Heart right ventricle (tissue), 16 donors: ENCODE data around the gene RALGPS1. TPM values are rescaled to one million over a fixed set of nuclear protein-coding genes. Genes with fewer than 3 reads are reported as not detected.

Experiments used
- ATAC-seq, 8 donors: fragments of 200-7000 bp; cut with Tn5 transposase; one replicate each; pipeline ENCODE4 v1.9.1; 2020; ENCODE audit warnings: mild to moderate bottlenecking in 8 of 8, moderate library complexity in 8 of 8, moderate number of reproducible peaks in 1 of 8
- DNase-seq, 2 donors: peaks; one replicate each; pipeline ENCODE4 v3.0.0-alpha.2; 2020
- H3K27ac ChIP-seq, 10 donors: fragments of 200-600 bp; sonication (generic) in 2 of 10; one replicate each; pipeline versions ENCODE4 v1.5.0 to v1.8.0; 2020 to 2022; ENCODE audit warnings: mild to moderate bottlenecking in 3 of 10
- H3K27me3 ChIP-seq, 7 donors: fragments of 200-600 bp; one replicate each; pipeline ENCODE4 v1.8.0; 2021 to 2022; ENCODE audit warnings: mild to moderate bottlenecking in 2 of 7
- H3K36me3 ChIP-seq, 9 donors: fragments of 200-600 bp; sonication (generic) in 1 of 9; one replicate each; pipeline versions ENCODE4 v1.5.0 to v1.8.0; 2020 to 2022; ENCODE audit warnings: mild to moderate bottlenecking in 2 of 9
- H3K4me1 ChIP-seq, 9 donors: fragments of 200-600 bp; sonication (generic) in 1 of 9; one replicate each; pipeline versions ENCODE4 v1.5.0 to v1.8.0; 2020 to 2022; ENCODE audit warnings: mild to moderate bottlenecking in 4 of 9
- H3K4me3 ChIP-seq, 10 donors: fragments of 200-600 bp; sonication (generic) in 2 of 10; one replicate each; pipeline versions ENCODE4 v1.5.0 to v1.8.0; 2020 to 2022; ENCODE audit warnings: mild to moderate bottlenecking in 7 of 10, moderate library complexity in 2 of 10
- H3K9me3 ChIP-seq, 11 donors: fragments of 200-600 bp in 10 of 11; sonication (generic) in 2 of 11; one replicate each; pipeline versions ENCODE4 v1.5.0 to v1.8.0; 2013 to 2022; ENCODE audit warnings: mild to moderate bottlenecking in 2 of 11, control low read depth in 1 of 11, moderate library complexity in 1 of 11
- CTCF ChIP-seq, 9 donors: fragments of 200-600 bp; sonication (generic) in 2 of 9; IDR thresholded peaks; one replicate each; pipeline versions ENCODE4 v1.5.0 to v1.8.0; 2021 to 2022; ENCODE audit warnings: antibody characterized with exemption in 9 of 9, mild to moderate bottlenecking in 5 of 9, moderate library complexity in 1 of 9
- WGBS, 2 donors: extraction: QIAGEN DNeasy Blood & Tissue Kit; methylation state at CpG; one replicate each; pipeline ENCODE4 v1.1.7; 2013; ENCODE audit warnings: inconsistent platforms in 1 of 2; 5-methylcytosine and 5-hydroxymethylcytosine counted together
- intact Hi-C, 10 donors: fragments of 100-400 bp; cut with DNase I; formaldehyde crosslinking; loops; one replicate each; pipeline versions ENCODE4 v1.11.1 to v1.14.2; 2022
- polyA plus RNA-seq, 2 donors: library from polyadenylated mRNA; stranded (reverse); fragments of 200-250 nt; gene quantifications; one replicate each; pipeline ENCODE4 v1.2.3, GENCODE V29; 2013
- total RNA-seq, 10 donors: library from RNA; stranded (reverse); fragmentation: NEBNext Ultra II Directional in 3 of 10; extraction: Animal tissue kit (Norgen Biotek cat#: 25700) in 3 of 10; gene quantifications; one replicate each; pipeline versions ENCODE4 v1.2.1 to v1.2.4, GENCODE V29; 2021 to 2023
- donor health status: Arrhythmogenic right ventricular cardiomyopathy.
- donor health status: ischemic (EF 13 %, LVEDD 7.1; RV severe dilation, severe dysfunction).
- donor health status: healthy with polysubstance abuse.
- donor health status: DM: no; HTN: yes; CAD: no.
- donor health status: DM: no; HTN: no; CAD: no.
- donor health status: ischemic (EF 25% LVEDD 6.9; RV normal size, moderate dysfunction).
- donor health status: ischemic (EF 25% LVEDD 5.7; RV mildly dilated, moderate dysfunction).
- donor health status: healthy.
- donor health status: DM: yes; HTN: yes; CAD: no.
- donor health status: Ischemic cardiomyopathy.
- donor health status: ischemic (EF 35%, LVEDD 5.7; RV mildly dilated, moderate dysfunction).
- donor health status: nonischemic (EF 11% LVEDD 7.7; RV severe dilation, severe dysfunction).
- donor health status: DM: yes; HTN: yes; CAD: no.
- donor health status: PGD.
- donor health status: ischemic (EF 29% LVEDD 5.4; RV normal size, mild dysfunction).
- donor health status: nonischemic (EF 23%, LVEDD 6.1; RV moderate dilation, normal function).

The RALGPS1 gene
- total and polyA plus RNA-seq, 12 donors = 4.2 to 25.0 (median 16.8) TPM

GRCh38 chr9:127264462-127265219 lies 350.1 kb downstream of the RALGPS1 start, which contains the start of gene GARNL3:
Gene GARNL3, plus strand, starts transcription at chr9:127264774. Its CDS starts 104 bp downstream, at chr9:127264878.
- no peak for TF ChIP-seq CTCF (IDR thresholded peaks at IDR 0.05)
- Histone ChIP-seq H3K27ac (peak within 1 kb of the TSS in 8 of 10 donors; percentile 28 to 80 (median 66)), H3K27me3 (no peaks in the 10 kb centered on the region), H3K36me3 (peaks cover 0 to 6% (median 0%) of the 10 kb centered on the region in 9 donors), H3K4me3 (peak within 1 kb of the TSS in 9 of 10 donors; percentile 15 to 49 (median 34)), H3K4me1 (peaks cover 0 to 38% (median 12%) of the 10 kb centered on the region in 9 donors), H3K9me3 (no peaks in the 10 kb centered on the region)
- ATAC-seq = peak in 5 of 8 donors; percentile 40 to 71 (median 59)
- no peak for DNase-seq
- WGBS, 2 donors = 37 to 50% methylated on average over 8 of the region's 8 CpGs
- intact Hi-C loops = no loop called here

- Histone ChIP-seq H3K4me1 (peaks cover 0 to 29% (median 10%) of the 10 kb centered on the region in 9 donors), H3K9me3 (no peaks in the 10 kb centered on the region), H3K36me3 (peaks cover 0 to 5% (median 0%) of the 10 kb centered on the region in 9 donors), H3K4me3 (no peak overlapping the region), H3K27ac (peak overlapping the region in 7 of 10 donors; percentile 6 to 52 (median 19)), H3K27me3 (no peaks in the 10 kb centered on the region)
- WGBS, 2 donors = 52 to 63% methylated on average over 5 of the region's 5 CpGs
- intact Hi-C loops = no loop called here
- no peak for TF ChIP-seq CTCF (IDR thresholded peaks at IDR 0.05)
- DNase-seq (no peak), ATAC-seq (peak in 3 of 8 donors; percentile 7 to 27 (median 12))
Observed at GRCh38 chr9:127267793-127268525, 353.4 kb downstream of the RALGPS1 start.

GRCh38 chr9:127269449-127269848 lies 354.9 kb downstream of the RALGPS1 start:
- no peak for TF ChIP-seq CTCF (IDR thresholded peaks at IDR 0.05)
- 98% methylated on average over 1 of the region's 1 CpG for WGBS, 2 donors
- Histone ChIP-seq H3K27me3 (no peaks in the 10 kb centered on the region), H3K36me3 (peaks cover 0 to 6% (median 0%) of the 10 kb centered on the region in 9 donors), H3K4me1 (peaks cover 0 to 14% (median 10%) of the 10 kb centered on the region in 9 donors), H3K9me3 (no peaks in the 10 kb centered on the region), H3K4me3 (no peak overlapping the region), H3K27ac (peak overlapping the region in 1 of 10 donors; percentile 52)
- intact Hi-C loops = no loop called here
- ATAC-seq (no peak), DNase-seq (no peak)

Other genes with a start within 250 kb of the RALGPS1 start
- gene ZBTB43, start 109.7 kb upstream of the RALGPS1 start, total RNA-seq = 10 to 100 TPM; 32.8 to 58.4 (median 44.7) TPM
- 10 to 100 TPM in 1 of 2 donors, 1 to 10 TPM in 1; 7.6 to 13.5 TPM for gene ZBTB43, start 109.7 kb upstream of the RALGPS1 start, polyA plus RNA-seq
- 1 to 10 TPM; 4.2 to 6.5 (median 5.3) TPM for gene ZBTB34, start 54.1 kb upstream of the RALGPS1 start, total RNA-seq
- 1 to 10 TPM; 1.6 to 2.8 TPM for gene ZBTB34, start 54.1 kb upstream of the RALGPS1 start, polyA plus RNA-seq
- gene ANGPTL2, start 207.9 kb downstream of the RALGPS1 start, total RNA-seq = 10 to 100 TPM; 24.2 to 73.5 (median 45.2) TPM
- gene ANGPTL2, start 207.9 kb downstream of the RALGPS1 start, polyA plus RNA-seq = 10 to 100 TPM; 16.2 to 22.6 TPM